ENCODE data around the gene ASB11.

- TF ChIP-seq CTCF (IDR thresholded peaks at IDR 0.05) (no peak), POLR2A (IDR thresholded peaks at IDR 0.05) (no peak)
These were observed 72.4 kb downstream of the ASB11 start for GRCh38 chrX:15242899-15243555.

Measured in lower leg skin (tissue), 3 donors.